Measurements from ENCODE around the gene WASHC1. TPM values are rescaled to one million over a fixed set of nuclear protein-coding genes. Genes with fewer than 3 reads are reported as not detected.
"Not testable (repeated sequence)": the region's sequence is repeated elsewhere in the genome, so short reads cannot be mapped to it uniquely, and the experiment has no call there.

The WASHC1 gene, protein sequence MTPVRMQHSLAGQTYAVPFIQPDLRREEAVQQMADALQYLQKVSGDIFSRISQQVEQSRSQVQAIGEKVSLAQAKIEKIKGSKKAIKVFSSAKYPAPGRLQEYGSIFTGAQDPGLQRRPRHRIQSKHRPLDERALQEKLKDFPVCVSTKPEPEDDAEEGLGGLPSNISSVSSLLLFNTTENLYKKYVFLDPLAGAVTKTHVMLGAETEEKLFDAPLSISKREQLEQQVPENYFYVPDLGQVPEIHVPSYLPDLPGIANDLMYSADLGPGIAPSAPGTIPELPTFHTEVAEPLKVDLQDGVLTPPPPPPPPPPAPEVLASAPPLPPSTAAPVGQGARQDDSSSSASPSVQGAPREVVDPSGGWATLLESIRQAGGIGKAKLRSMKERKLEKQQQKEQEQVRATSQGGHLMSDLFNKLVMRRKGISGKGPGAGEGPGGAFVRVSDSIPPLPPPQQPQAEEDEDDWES
- total RNA-seq: 7.7 to 10.0 TPM (median 9.8 TPM) in 3 replicates
- long read RNA-seq, partial matches to known transcripts: 0 of 13 reads
- long read RNA-seq, other reads (novel, unspliced or antisense): 13 of 13 reads

DNA sequence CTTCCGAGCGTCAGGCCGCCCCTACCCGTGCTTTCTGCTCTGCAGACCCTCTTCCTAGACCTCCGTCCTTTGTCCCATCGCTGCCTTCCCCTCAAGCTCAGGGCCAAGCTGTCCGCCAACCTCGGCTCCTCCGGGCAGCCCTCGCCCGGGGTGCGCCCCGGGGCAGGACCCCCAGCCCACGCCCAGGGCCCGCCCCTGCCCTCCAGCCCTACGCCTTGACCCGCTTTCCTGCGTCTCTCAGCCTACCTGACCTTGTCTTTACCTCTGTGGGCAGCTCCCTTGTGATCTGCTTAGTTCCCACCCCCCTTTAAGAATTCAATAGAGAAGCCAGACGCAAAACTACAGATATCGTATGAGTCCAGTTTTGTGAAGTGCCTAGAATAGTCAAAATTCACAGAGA, at the start of gene WASHC1:
Gene WASHC1, minus strand, starts transcription at position 101 of the 400 bp plus-strand sequence. CDS start 4,457 bp downstream, outside the sequence.
- H3K27me3 Mint-ChIP-seq (ENCODE audit: low read depth); H3K36me3 Mint-ChIP-seq (ENCODE audit: low read depth); DNase-seq (ENCODE audit: low spot score); H3K9me3 Mint-ChIP-seq (ENCODE audit: low read depth); H3K27ac Mint-ChIP-seq (ENCODE audit: unreplicated experiment); H3K4me1 Mint-ChIP-seq (ENCODE audit: low read depth): not testable (repeated sequence)
- peak within 1 kb of the TSS; percentile 22 for H3K4me3 Mint-ChIP-seq (ENCODE audit: unreplicated experiment)

DNA sequence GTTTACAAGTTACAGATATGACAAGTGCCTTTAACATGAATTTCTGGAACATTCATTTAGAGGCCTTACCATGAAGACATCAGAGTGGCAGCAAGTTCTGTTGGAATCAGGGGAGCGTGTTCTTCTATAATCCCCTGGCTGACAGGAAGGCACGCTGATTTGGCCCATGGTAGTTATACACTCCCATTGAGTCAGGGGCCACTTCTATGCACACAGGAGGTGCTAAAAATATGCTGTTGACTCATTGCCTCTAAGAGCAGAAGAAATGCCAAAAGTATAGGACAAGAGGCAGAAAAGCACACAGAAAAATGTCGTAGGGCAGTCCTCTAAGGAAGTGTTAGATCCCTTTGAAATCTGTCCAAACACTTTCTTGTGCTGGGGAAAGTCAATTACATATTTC, 49.1 kb upstream of the WASHC1 start:
- H3K36me3 Mint-ChIP-seq (ENCODE audit: low read depth); H3K9me3 Mint-ChIP-seq (ENCODE audit: low read depth); DNase-seq (ENCODE audit: low spot score); H3K27ac Mint-ChIP-seq (ENCODE audit: unreplicated experiment); H3K4me3 Mint-ChIP-seq (ENCODE audit: unreplicated experiment); H3K4me1 Mint-ChIP-seq (ENCODE audit: low read depth): not testable (repeated sequence)
- peaks cover 12% of the 10 kb centered on the region for H3K27me3 Mint-ChIP-seq (ENCODE audit: low read depth)

DNA sequence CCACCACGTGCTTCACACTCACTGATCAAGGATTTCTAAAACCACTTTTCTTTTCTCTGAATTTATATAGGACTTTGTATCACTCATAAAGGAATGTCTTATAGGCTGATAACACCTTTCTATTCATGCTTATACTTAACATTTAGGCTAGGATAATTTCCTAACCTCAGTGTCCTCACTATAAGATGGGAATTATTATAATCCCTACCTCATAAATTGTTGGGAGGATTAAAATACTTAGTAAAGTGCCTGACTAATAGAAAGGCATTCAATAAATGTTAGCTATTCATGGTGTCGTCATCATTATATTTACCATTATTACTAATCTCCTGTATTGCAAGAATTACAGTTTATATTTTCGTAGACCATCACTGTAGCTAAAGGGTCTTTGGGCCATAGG, 47.1 kb upstream of the WASHC1 start:
- peaks cover 15% of the 10 kb centered on the region for H3K27me3 Mint-ChIP-seq (ENCODE audit: low read depth)
- H3K36me3 Mint-ChIP-seq (ENCODE audit: low read depth); H3K9me3 Mint-ChIP-seq (ENCODE audit: low read depth); H3K4me3 Mint-ChIP-seq (ENCODE audit: unreplicated experiment); H3K4me1 Mint-ChIP-seq (ENCODE audit: low read depth); DNase-seq (ENCODE audit: low spot score); H3K27ac Mint-ChIP-seq (ENCODE audit: unreplicated experiment): not testable (repeated sequence)

DNA sequence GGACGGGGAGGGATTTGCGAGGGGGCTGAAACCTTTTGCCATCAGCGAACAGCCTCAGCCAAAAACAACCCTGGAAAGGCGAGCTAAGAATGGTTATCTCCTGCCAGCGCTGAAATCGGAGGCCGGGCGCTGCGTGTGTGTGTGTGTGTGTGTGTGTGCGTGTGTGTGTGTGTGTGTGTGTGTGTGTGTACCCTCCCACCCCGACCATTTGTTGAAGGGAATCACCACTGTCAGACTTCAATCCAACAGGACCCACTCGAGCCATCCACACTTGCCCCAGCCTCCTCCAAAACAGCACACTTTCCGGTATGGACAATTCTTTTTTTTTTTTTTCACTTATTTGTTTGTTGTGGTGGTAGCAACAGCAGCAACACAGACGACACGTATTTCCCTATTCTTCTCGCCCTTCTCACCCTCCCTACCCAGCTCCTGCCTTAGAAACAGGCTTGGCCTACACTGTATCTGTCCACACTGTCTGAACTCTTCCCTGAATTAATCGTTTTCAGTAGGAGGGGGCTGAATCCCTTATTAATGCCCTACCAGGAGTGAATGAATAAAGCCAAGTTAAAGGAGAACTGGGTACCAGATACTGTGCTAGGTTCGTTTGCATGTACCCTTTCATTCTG, 44.8 kb upstream of the WASHC1 start:
- DNase-seq (ENCODE audit: low spot score); H3K27ac Mint-ChIP-seq (ENCODE audit: unreplicated experiment); H3K4me1 Mint-ChIP-seq (ENCODE audit: low read depth); H3K9me3 Mint-ChIP-seq (ENCODE audit: low read depth); H3K36me3 Mint-ChIP-seq (ENCODE audit: low read depth): not testable (repeated sequence)
- peak overlapping the region; percentile 65 for H3K4me3 Mint-ChIP-seq (ENCODE audit: unreplicated experiment)
- peaks cover 12% of the 10 kb centered on the region for H3K27me3 Mint-ChIP-seq (ENCODE audit: low read depth)

DNA sequence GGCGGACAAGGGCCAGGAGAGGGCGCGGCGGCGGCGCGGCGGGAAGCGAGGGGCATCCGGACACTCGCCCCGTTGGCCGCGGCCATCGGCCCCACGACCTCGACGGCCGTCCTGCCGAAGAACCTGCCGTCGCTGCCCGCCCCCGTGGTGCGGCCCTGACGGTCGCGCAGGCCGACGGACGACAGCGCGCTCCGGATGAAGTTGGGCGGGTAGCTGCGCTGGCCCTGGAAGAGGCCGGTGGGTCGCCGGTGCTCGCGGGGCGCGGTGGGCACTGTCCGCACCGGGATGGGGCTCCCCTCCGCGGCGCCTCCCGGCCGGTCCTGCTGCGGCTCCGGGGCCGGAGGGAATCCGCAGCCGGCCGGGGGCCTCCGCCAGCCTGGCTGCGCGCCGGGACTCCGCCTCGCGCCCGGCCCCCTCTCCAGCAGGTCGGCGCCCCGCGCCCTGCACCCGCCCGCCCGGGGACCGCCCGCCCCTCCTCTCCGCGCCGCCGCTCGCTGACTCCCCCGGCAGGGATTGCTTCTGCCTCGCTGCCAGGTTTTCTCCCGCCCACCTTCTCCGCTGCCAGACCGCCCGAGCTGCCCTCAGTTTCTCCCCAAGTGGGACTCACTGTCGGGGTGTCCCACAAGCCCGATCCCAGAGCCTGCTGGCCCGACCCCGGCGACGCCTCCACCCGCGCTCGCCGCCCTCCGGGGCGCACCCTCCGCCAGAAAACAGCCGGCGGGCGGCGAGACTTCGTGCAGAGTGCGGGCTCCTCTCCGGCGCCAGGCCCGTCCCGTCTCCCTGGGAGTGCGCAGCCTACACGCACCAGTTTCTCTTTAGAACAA, 44.0 kb upstream of the WASHC1 start:
- not testable (repeated sequence) for DNase-seq (ENCODE audit: low spot score); H3K9me3 Mint-ChIP-seq (ENCODE audit: low read depth); H3K36me3 Mint-ChIP-seq (ENCODE audit: low read depth); H3K27ac Mint-ChIP-seq (ENCODE audit: unreplicated experiment); H3K4me1 Mint-ChIP-seq (ENCODE audit: low read depth)
- H3K4me3 Mint-ChIP-seq (ENCODE audit: unreplicated experiment): peak overlapping the region; percentile 65
- peaks cover 12% of the 10 kb centered on the region for H3K27me3 Mint-ChIP-seq (ENCODE audit: low read depth)

DNA sequence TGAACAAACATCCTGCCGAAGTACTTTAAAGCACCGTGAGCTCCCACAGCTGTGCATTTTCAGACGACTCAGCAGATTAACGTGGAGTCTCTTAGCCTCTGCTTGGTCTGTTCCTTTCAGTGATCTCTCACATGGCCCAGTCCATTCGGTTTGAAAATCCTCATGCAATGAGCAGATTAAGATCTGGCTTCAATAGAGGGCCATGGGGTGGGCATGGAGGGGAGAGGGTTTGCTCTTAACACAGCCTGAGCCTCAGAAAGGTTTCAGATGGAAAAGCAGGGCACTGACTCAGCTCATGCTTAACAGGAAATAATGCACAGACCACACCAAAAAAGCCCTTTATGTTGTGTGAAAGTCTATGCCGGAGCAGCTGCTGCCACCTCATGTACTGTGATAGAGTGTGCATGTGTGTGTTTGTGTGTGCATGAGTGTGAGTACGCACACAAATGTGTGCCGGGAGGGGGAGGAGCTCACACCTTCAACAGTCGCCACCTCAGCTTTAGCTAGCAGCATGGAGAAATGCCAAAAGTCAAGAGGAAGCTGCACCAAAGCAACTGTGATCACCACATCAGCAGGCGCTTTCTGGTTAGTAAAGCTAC, 33.9 kb upstream of the WASHC1 start:
- not testable (repeated sequence) for H3K4me3 Mint-ChIP-seq (ENCODE audit: unreplicated experiment); H3K4me1 Mint-ChIP-seq (ENCODE audit: low read depth); H3K27ac Mint-ChIP-seq (ENCODE audit: unreplicated experiment); H3K36me3 Mint-ChIP-seq (ENCODE audit: low read depth); H3K27me3 Mint-ChIP-seq (ENCODE audit: low read depth); DNase-seq (ENCODE audit: low spot score); H3K9me3 Mint-ChIP-seq (ENCODE audit: low read depth)

DNA sequence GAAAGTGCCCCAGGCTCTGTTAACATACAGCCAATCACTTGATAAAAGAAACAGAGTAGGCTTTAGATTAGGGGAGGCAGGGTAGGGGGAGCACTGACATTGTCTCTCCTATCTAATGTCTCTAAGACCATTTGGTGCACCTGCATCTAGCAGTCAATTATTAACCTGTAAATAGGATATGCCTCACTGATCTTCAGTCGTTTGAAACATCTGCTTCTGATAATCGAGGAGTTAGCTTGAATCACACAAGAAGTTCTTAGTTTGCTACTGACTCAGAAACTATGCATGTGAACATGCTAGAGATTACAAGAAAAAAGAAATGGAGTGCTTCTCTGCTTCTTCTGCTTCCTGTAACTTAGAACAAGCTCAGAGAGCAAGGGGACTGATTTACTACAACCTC, 23.4 kb upstream of the WASHC1 start:
- not testable (repeated sequence) for H3K4me3 Mint-ChIP-seq (ENCODE audit: unreplicated experiment); H3K27ac Mint-ChIP-seq (ENCODE audit: unreplicated experiment); H3K36me3 Mint-ChIP-seq (ENCODE audit: low read depth); DNase-seq (ENCODE audit: low spot score); H3K4me1 Mint-ChIP-seq (ENCODE audit: low read depth); H3K27me3 Mint-ChIP-seq (ENCODE audit: low read depth); H3K9me3 Mint-ChIP-seq (ENCODE audit: low read depth)

DNA sequence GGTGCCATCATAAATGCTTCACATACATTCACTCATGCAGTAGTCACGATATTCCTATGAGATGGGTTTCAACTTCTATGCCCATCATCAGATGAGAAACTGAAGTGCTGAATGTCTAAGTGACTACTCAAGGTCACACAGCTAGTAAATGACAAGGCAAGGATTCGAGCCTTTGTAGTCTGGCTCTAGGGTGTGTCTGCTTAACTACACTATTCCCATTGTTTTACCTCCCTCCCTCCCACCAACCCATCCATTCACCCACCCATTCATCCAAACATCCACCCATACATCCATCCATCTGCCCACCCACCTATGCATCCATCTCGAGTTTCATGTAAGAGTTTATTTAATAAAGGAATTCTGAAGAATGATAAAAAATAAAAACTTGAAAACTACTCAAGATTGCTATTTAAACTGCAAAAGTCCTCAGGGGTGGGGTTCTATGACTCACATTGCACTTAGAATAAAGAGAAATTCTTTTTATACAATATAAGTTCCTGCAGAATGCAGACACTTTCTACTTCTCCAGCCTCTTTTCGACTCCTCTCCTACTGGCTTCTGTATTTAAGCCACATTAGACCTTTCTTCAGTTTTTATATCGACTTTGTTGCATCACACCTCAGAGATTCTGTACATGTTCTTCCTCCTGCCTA, 19.1 kb upstream of the WASHC1 start:
- H3K9me3 Mint-ChIP-seq (ENCODE audit: low read depth): not testable (repeated sequence)

DNA sequence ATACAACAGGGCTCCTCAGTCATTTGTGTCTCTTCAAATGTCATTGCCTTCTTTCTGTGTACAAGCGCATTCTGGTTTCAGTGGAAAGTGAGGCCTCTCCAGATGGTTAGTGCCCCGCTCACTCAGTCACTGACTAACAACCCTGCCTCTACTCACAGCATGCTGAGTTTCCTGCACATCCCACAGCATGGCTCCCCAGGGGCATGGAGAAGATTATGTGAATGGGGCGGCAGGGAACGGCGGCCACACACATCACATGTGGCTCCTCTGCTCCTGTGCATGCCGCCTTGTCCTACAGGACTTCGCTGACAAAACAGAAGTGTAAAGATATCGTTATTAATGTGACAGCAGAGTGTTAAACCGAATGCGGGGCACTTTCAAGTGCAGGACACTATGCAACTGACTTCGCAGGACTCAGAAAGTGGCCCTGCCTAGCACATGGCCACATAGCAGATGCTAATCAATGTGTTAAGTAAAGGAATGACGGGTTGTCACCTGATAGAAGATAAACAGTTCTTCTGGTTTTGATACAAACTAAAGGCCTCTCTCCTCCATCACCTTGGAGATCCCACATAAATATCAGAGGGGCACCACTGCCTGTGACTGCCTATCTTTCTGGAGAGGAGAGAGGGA, 17.5 kb upstream of the WASHC1 start:
- not testable (repeated sequence) for H3K36me3 Mint-ChIP-seq (ENCODE audit: low read depth); H3K27ac Mint-ChIP-seq (ENCODE audit: unreplicated experiment); H3K4me1 Mint-ChIP-seq (ENCODE audit: low read depth); H3K9me3 Mint-ChIP-seq (ENCODE audit: low read depth); DNase-seq (ENCODE audit: low spot score); H3K4me3 Mint-ChIP-seq (ENCODE audit: unreplicated experiment)
- peaks cover 12% of the 10 kb centered on the region for H3K27me3 Mint-ChIP-seq (ENCODE audit: low read depth)

More for the DNA sequence above, 19.1 kb upstream of the WASHC1 start:
- H3K27me3 Mint-ChIP-seq (ENCODE audit: low read depth); H3K27ac Mint-ChIP-seq (ENCODE audit: unreplicated experiment); H3K36me3 Mint-ChIP-seq (ENCODE audit: low read depth); H3K4me1 Mint-ChIP-seq (ENCODE audit: low read depth); DNase-seq (ENCODE audit: low spot score); H3K4me3 Mint-ChIP-seq (ENCODE audit: unreplicated experiment): not testable (repeated sequence)

DNA sequence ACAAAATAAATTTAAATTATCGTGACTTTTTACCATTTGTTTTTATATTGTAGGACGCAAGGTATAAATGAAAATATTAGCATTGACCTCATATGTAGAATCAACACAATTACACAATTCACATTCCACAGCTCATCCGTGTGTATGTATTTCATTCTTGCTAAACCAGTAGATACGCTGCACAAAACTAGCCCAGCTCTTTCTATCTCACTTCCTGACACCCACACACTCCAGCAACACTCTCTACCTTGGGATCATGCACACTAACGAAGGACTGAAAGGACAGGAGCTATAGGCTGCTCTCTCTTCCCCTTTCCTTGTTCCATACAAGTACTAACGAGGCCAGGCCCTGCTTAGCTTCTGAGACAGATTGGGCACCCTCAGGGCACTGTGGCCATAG, 16.9 kb upstream of the WASHC1 start:
- H3K4me1 Mint-ChIP-seq (ENCODE audit: low read depth); H3K9me3 Mint-ChIP-seq (ENCODE audit: low read depth); H3K36me3 Mint-ChIP-seq (ENCODE audit: low read depth); H3K4me3 Mint-ChIP-seq (ENCODE audit: unreplicated experiment); DNase-seq (ENCODE audit: low spot score); H3K27ac Mint-ChIP-seq (ENCODE audit: unreplicated experiment): not testable (repeated sequence)
- H3K27me3 Mint-ChIP-seq (ENCODE audit: low read depth): peaks cover 13% of the 10 kb centered on the region

DNA sequence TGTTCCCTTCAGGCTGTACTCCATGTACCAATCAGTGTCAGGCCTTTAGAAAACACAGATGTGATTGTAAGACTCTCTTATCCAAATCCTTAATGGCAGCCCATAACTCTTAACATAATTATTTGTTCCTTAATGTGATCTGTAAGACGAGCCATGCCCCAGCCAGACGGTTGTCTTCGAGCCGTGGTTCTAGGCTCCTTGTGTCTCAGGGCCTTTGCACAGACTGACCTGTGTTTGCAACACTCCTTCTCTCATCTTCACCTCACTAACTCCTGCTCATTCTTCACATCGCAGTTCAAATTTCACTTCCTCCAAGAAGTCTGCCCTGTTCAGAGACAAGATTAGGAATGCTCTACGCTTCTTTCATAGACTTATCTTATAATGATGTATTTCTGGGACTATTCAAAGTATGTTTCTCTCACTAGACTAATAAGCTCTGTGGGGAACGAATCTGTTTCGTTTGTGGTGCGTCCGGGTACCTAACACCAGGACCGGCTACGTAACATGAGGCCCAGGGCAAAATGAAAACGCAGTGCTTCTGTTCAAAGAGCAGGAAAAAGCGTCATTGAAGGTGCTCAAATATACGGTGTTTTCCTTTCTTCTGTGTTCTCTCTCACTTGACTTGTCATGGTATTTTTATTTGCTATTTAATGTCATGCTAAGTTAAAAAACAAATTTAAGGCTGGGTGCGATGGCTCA, 16.1 kb upstream of the WASHC1 start:
- H3K4me3 Mint-ChIP-seq (ENCODE audit: unreplicated experiment); H3K4me1 Mint-ChIP-seq (ENCODE audit: low read depth); H3K36me3 Mint-ChIP-seq (ENCODE audit: low read depth); DNase-seq (ENCODE audit: low spot score); H3K9me3 Mint-ChIP-seq (ENCODE audit: low read depth); H3K27ac Mint-ChIP-seq (ENCODE audit: unreplicated experiment): not testable (repeated sequence)
- peaks cover 12% of the 10 kb centered on the region for H3K27me3 Mint-ChIP-seq (ENCODE audit: low read depth)
